PFSK-1 (cell line): ENCODE results near the gene ESRRG.

ENCODE experiments used
- FOXP2 ChIP-seq: optimal IDR thresholded peaks from 2 replicates; pipeline ENCODE3; 2011; ENCODE audit warnings: borderline replicate concordance, control low read depth, inconsistent platforms; ENCODE audit not compliant: insufficient read depth; ENCODE audit errors: extremely low read length, extremely low read depth
- POLR2AphosphoS5 ChIP-seq: IDR thresholded peaks from 2 replicates; pipeline ENCODE4 v1.6.1; 2012; ENCODE audit warnings: low read depth, mild to moderate bottlenecking, control low read depth, low read length, moderate library complexity
- REST ChIP-seq, 2 experiments: IDR thresholded peaks; 2 replicates each; pipeline versions ENCODE4 v1.6.1 to v1.8.0; 2011 to 2012; ENCODE audit warnings: low read depth in 2 of 2, low read length in 2 of 2, control low read depth in 1 of 2, inconsistent platforms in 1 of 2, mild to moderate bottlenecking in 1 of 2, moderate library complexity in 1 of 2; ENCODE audit not compliant: insufficient read depth in 1 of 2
- SIN3A ChIP-seq: IDR thresholded peaks from 2 replicates; pipeline ENCODE4 v1.6.1; 2012; ENCODE audit warnings: mild to moderate bottlenecking, low read length, moderate library complexity, borderline replicate concordance; ENCODE audit not compliant: insufficient read depth
- TAF1 ChIP-seq: IDR thresholded peaks from 2 replicates; pipeline ENCODE4 v1.6.1; 2012; ENCODE audit warnings: low read length, control low read depth, borderline replicate concordance; ENCODE audit not compliant: insufficient read depth

The ESRRG gene

GRCh38 chr1:216461466-216461865 lies 261.8 kb downstream of the ESRRG start:
- TF ChIP-seq REST (IDR thresholded peaks at IDR 0.05; ENCODE audit: insufficient read depth in 1 of 2, low read depth in 2 of 2, low read length in 2 of 2), result no peak
- TF ChIP-seq FOXP2, result no peak
- no peak for TF ChIP-seq POLR2AphosphoS5
- TF ChIP-seq SIN3A, result no peak
- TF ChIP-seq TAF1, result no peak

GRCh38 chr1:216459651-216460207 lies 263.5 kb downstream of the ESRRG start:
- TF ChIP-seq FOXP2, result no peak

- TF ChIP-seq REST (IDR thresholded peaks at IDR 0.05; ENCODE audit: insufficient read depth in 1 of 2, low read depth in 2 of 2, low read length in 2 of 2), result no peak
- no peak for TF ChIP-seq TAF1
- TF ChIP-seq SIN3A, result no peak
- no peak for TF ChIP-seq POLR2AphosphoS5
- TF ChIP-seq FOXP2, result no peak
Observed at GRCh38 chr1:216458812-216459211, 264.4 kb downstream of the ESRRG start.

- TF ChIP-seq SIN3A, result no peak
- TF ChIP-seq REST (IDR thresholded peaks at IDR 0.05; ENCODE audit: insufficient read depth in 1 of 2, low read depth in 2 of 2, low read length in 2 of 2), result no peak
- no peak for TF ChIP-seq TAF1
- no peak for TF ChIP-seq FOXP2
- no peak for TF ChIP-seq POLR2AphosphoS5
Observed at GRCh38 chr1:216457356-216457755, 265.9 kb downstream of the ESRRG start.

- 0 out of 2 replicates have a peak, but pooled peaks have one; percentile 30 for TF ChIP-seq POLR2AphosphoS5
- no peak for TF ChIP-seq TAF1
- peak in 1 of 2 experiments; percentile 34; a peak in 1 of 4 replicates for TF ChIP-seq REST (IDR thresholded peaks at IDR 0.05; ENCODE audit: insufficient read depth in 1 of 2, low read depth in 2 of 2, low read length in 2 of 2)
Observed at GRCh38 chr1:216456682-216457081, 266.5 kb downstream of the ESRRG start.

- no peak for TF ChIP-seq SIN3A
- no peak for TF ChIP-seq FOXP2
- no peak for TF ChIP-seq REST (IDR thresholded peaks at IDR 0.05; ENCODE audit: insufficient read depth in 1 of 2, low read depth in 2 of 2, low read length in 2 of 2)
- no peak for TF ChIP-seq POLR2AphosphoS5
- TF ChIP-seq TAF1, result no peak
Observed at GRCh38 chr1:216453777-216454176, 269.5 kb downstream of the ESRRG start.
